ENCODE measurements around the gene HIBADH.

DNA sequence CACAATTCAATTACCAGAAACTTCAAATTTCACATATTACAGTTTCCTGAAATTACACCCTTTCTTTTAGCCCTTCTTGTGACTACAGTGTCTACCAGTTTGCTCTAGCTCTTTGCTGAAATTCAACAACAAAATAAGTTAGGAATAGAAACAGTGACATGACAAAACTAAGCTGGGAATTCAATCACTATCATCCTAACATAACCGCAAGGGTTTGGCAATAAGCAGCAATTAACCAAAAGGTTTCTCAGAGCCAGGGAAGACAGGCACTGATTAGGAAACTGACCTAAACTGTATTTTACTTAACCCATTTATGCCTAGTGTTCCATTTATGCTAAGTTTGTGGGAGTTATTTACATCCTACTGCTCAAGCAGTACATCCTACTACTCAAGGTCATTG, 31.3 kb downstream of the HIBADH start:
- TF ChIP-seq GATA2 (IDR thresholded peaks at IDR 0.05; ENCODE audit: low read depth, low read length) (no peak), GATA3 (IDR thresholded peaks at IDR 0.05; ENCODE audit: low read depth, low read length) (no peak)
